OCI-LY3 (cell line): ENCODE measurements around the gene PLXDC2.

ENCODE experiments used
- H2AFZ ChIP-seq: fragments of 200-600, 300-600 bp; shearing (Covaris generic); 2 replicates; pipeline ENCODE4 v1.6.0; 2014; ENCODE audit warnings: antibody characterized with exemption, low read depth, low read length
- H3K27ac ChIP-seq: fragments of 200-600, 300-600 bp; sonication (generic); 2 replicates; pipeline ENCODE4 v1.5.1; 2014; ENCODE audit warnings: mild to moderate bottlenecking, low read length, moderate library complexity, mixed read lengths
- H3K27me3 ChIP-seq: fragments of 200-600, 300-600 bp; sonication (generic); 2 replicates; pipeline ENCODE4 v1.6.1; 2014; ENCODE audit warnings: low read depth, low read length, mixed read lengths
- H3K36me3 ChIP-seq: fragments of 200-600, 300-600 bp; sonication (generic); replicated peaks from 2 replicates; pipeline ENCODE3; 2014; ENCODE audit warnings: low read depth, low read length, mixed read lengths
- H3K4me1 ChIP-seq: fragments of 300-600, 200-600 bp; sonication (generic); 2 replicates; pipeline ENCODE4 v1.6.1; 2014; ENCODE audit warnings: low read length, mixed read lengths
- H3K4me2 ChIP-seq: fragments of 200-600, 300-600 bp; sonication (generic); 2 replicates; pipeline ENCODE4 v1.6.1; 2014; ENCODE audit warnings: low read length, mixed read lengths
- H3K4me3 ChIP-seq: fragments of 300-600, 200-600 bp; sonication (generic); 2 replicates; pipeline ENCODE4 v1.5.1; 2014; ENCODE audit warnings: antibody characterized with exemption, mild to moderate bottlenecking, low read length, moderate library complexity
- H3K79me2 ChIP-seq: fragments of 300-600, 200-600 bp; shearing (Covaris generic); 2 replicates; pipeline ENCODE4 v1.6.1; 2014; ENCODE audit warnings: mild to moderate bottlenecking, low read length, mixed read lengths
- H3K9ac ChIP-seq: fragments of 300-600, 200-600 bp; shearing (Covaris generic); 2 replicates; pipeline ENCODE4 v1.6.0; 2014; ENCODE audit warnings: mild to moderate bottlenecking, low read length, moderate library complexity
- H3K9me3 ChIP-seq: fragments of 200-600, 300-600 bp; shearing (Covaris generic); 2 replicates; pipeline ENCODE4 v1.6.1; 2014; ENCODE audit warnings: low read length, mixed read lengths; ENCODE audit not compliant: insufficient read depth
- H4K20me1 ChIP-seq: fragments of 200-600, 300-600 bp; sonication (generic); 2 replicates; pipeline ENCODE4 v1.6.1; 2016; ENCODE audit warnings: low read length, mixed read lengths; ENCODE audit not compliant: insufficient read depth
- EZH2phosphoT487 ChIP-seq: fragments of 200-600 bp; shearing (Covaris generic); IDR thresholded peaks from 2 replicates; pipeline ENCODE4 v1.6.1; 2018; ENCODE audit warnings: antibody characterized with exemption, mixed run types, low read depth
- TF ChIP-seq, protein P1 (sequence below): fragments of 200-600, 300-600 bp; sonication (generic); IDR thresholded peaks from 2 replicates; pipeline ENCODE4 v1.5.1; 2014; ENCODE audit warnings: antibody characterized with exemption, low read length, low read depth

PLXDC2 gene

GRCh38 chr10:19958787-19959186, 142.6 kb downstream of the PLXDC2 start:
- Histone ChIP-seq H3K4me2 (no peak overlapping the region), H3K9me3 (no peaks in the 10 kb centered on the region), H3K36me3 (no peaks in the 10 kb centered on the region), H3K27ac (no peak overlapping the region), H4K20me1 (no peaks in the 10 kb centered on the region), H3K27me3 (no peaks in the 10 kb centered on the region), H3K4me3 (no peak overlapping the region), H3K4me1 (no peaks in the 10 kb centered on the region), H2AFZ (no peak overlapping the region), H3K79me2 (no peaks in the 10 kb centered on the region), H3K9ac (no peak overlapping the region)
- TF ChIP-seq EZH2phosphoT487, result no peak
- TF ChIP-seq, protein P1, sequence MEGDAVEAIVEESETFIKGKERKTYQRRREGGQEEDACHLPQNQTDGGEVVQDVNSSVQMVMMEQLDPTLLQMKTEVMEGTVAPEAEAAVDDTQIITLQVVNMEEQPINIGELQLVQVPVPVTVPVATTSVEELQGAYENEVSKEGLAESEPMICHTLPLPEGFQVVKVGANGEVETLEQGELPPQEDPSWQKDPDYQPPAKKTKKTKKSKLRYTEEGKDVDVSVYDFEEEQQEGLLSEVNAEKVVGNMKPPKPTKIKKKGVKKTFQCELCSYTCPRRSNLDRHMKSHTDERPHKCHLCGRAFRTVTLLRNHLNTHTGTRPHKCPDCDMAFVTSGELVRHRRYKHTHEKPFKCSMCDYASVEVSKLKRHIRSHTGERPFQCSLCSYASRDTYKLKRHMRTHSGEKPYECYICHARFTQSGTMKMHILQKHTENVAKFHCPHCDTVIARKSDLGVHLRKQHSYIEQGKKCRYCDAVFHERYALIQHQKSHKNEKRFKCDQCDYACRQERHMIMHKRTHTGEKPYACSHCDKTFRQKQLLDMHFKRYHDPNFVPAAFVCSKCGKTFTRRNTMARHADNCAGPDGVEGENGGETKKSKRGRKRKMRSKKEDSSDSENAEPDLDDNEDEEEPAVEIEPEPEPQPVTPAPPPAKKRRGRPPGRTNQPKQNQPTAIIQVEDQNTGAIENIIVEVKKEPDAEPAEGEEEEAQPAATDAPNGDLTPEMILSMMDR, result no peak

GRCh38 chr10:19961076-19962053, 145.1 kb downstream of the PLXDC2 start:
- Histone ChIP-seq H3K36me3 (no peaks in the 10 kb centered on the region), H3K9ac (no peak overlapping the region), H4K20me1 (no peaks in the 10 kb centered on the region), H3K79me2 (no peaks in the 10 kb centered on the region), H2AFZ (no peak overlapping the region), H3K4me3 (no peak overlapping the region), H3K4me1 (no peaks in the 10 kb centered on the region), H3K9me3 (no peaks in the 10 kb centered on the region), H3K4me2 (no peak overlapping the region), H3K27me3 (no peaks in the 10 kb centered on the region), H3K27ac (no peak overlapping the region)
- no peak for TF ChIP-seq EZH2phosphoT487
- TF ChIP-seq, protein P1, result no peak

DNA sequence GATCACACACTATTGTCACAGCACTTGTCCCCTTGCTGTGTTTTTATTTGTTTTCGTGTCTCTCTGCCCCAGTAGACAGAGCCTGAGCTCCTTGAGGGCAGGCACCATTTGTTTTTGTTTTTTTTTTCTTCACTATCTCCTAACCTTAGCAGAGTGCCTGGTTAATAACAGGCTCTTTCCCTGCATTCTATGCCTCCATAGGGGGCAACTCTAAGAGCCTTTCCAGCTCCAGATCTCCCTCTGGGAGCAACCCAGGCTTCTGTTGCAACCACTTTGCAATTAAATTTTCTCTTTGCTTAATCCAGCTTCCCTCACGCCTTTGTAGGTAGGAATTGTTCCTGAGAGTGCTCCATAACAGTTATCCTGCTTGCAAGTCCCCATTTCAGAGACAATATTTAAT, 148.4 kb downstream of the PLXDC2 start:
- TF ChIP-seq, protein P1, result no peak
- no peak for TF ChIP-seq EZH2phosphoT487
- H3K4me1 ChIP-seq, result no peaks in the 10 kb centered on the region
- no peaks in the 10 kb centered on the region for H4K20me1 ChIP-seq
- no peak overlapping the region for H3K27ac ChIP-seq
- no peak overlapping the region for H3K9ac ChIP-seq
- no peaks in the 10 kb centered on the region for H3K36me3 ChIP-seq
- H3K4me2 ChIP-seq, result no peak overlapping the region
- no peaks in the 10 kb centered on the region for H3K9me3 ChIP-seq
- no peak overlapping the region for H2AFZ ChIP-seq
- no peaks in the 10 kb centered on the region for H3K79me2 ChIP-seq
- no peak overlapping the region for H3K4me3 ChIP-seq
- no peaks in the 10 kb centered on the region for H3K27me3 ChIP-seq

GRCh38 chr10:19966751-19967150, 150.5 kb downstream of the PLXDC2 start:
- Histone ChIP-seq H2AFZ (no peak overlapping the region), H3K4me3 (no peak overlapping the region), H3K9ac (no peak overlapping the region), H3K27me3 (no peaks in the 10 kb centered on the region), H3K36me3 (no peaks in the 10 kb centered on the region), H3K4me1 (no peaks in the 10 kb centered on the region), H3K9me3 (no peaks in the 10 kb centered on the region), H3K4me2 (no peak overlapping the region), H3K27ac (no peak overlapping the region), H3K79me2 (no peaks in the 10 kb centered on the region), H4K20me1 (no peaks in the 10 kb centered on the region)
- TF ChIP-seq, protein P1, result no peak
